ENCODE results near the gene ZNF333. TPM values are rescaled to one million over a fixed set of nuclear protein-coding genes. Genes with fewer than 3 reads are reported as not detected.

Gene ZNF333
- total RNA-seq, 1 donor from 2014 or later: 39.3 TPM

DNA sequence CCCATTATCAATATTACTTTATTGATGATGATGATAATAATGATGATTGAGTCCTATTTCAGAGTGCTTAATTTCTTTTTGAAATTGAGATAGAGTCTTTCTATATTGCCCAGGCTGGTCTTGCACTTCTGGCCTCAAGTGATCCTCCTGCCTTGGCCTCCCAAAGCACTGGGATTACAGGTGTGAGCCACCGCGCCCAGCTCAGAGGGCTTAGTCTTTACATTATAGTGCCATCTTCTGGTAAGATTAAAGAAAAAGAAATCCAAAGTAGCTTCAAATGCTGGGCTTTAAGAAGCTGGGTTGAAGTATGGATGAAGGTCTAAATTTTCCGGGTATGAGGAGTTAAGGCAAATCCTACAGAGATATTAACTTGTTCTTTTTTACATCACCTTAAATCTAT lies 3.4 kb upstream of the ZNF333 start:
- DNase-seq (ENCODE audit: low spot score) (no peak), ATAC-seq (no peak)
- intact Hi-C loops (cut with DNase I): no loop called here

- intact Hi-C loops (cut with DNase I): no loop called here
- ATAC-seq: no peak
- DNase-seq (ENCODE audit: low spot score): no peak
These were observed 4.9 kb downstream of the ZNF333 start for GRCh38 chr19:14694641-14695266.

- no peak for DNase-seq (ENCODE audit: low spot score)
- no peak for ATAC-seq
- intact Hi-C loops (cut with DNase I): no loop called here
These were observed 5.6 kb downstream of the ZNF333 start for GRCh38 chr19:14695471-14695870.

DNA sequence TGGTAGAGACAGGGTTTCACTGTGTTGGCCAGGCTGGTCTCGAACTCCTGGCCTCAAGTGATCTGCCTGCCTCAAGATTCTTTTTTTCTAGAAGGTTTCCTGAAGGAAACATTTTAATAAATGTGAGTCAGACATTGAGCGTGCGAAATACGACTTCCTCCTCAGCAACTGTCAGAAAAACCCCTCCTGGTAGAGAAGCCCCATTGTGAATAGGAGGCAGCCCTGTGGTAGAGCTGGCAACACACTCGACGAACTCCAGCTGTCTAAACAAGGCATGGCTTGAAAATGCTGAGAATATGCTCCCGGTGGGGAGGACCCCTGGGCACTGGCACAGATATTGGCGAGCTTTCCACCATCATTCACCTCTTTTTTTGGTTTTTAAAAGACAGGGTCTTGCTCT lies 9.8 kb downstream of the ZNF333 start:
- intact Hi-C loops (cut with DNase I): no loop called here
- ATAC-seq: no peak
- DNase-seq (ENCODE audit: low spot score): no peak

GRCh38 chr19:14700711-14701375 lies 11.0 kb downstream of the ZNF333 start:
- ATAC-seq: no peak
- DNase-seq (ENCODE audit: low spot score): no peak
- intact Hi-C loops (cut with DNase I): no loop called here

- intact Hi-C loops (cut with DNase I): no loop called here
- DNase-seq (ENCODE audit: low spot score): no peak
- ATAC-seq: no peak
These were observed 14.0 kb downstream of the ZNF333 start for GRCh38 chr19:14703833-14704232.

- DNase-seq (ENCODE audit: low spot score) (no peak), ATAC-seq (no peak)
- intact Hi-C loops (cut with DNase I): no loop called here
These were observed 14.6 kb downstream of the ZNF333 start for GRCh38 chr19:14704450-14704849.

- no peak for ATAC-seq
- no peak for DNase-seq (ENCODE audit: low spot score)
- intact Hi-C loops (cut with DNase I): no loop called here
These were observed 26.0 kb downstream of the ZNF333 start for GRCh38 chr19:14715841-14716240.

- intact Hi-C loops (cut with DNase I): no loop called here
- no peak for ATAC-seq
- no peak for DNase-seq (ENCODE audit: low spot score)
These were observed 28.8 kb downstream of the ZNF333 start for GRCh38 chr19:14718522-14719116.

DNA sequence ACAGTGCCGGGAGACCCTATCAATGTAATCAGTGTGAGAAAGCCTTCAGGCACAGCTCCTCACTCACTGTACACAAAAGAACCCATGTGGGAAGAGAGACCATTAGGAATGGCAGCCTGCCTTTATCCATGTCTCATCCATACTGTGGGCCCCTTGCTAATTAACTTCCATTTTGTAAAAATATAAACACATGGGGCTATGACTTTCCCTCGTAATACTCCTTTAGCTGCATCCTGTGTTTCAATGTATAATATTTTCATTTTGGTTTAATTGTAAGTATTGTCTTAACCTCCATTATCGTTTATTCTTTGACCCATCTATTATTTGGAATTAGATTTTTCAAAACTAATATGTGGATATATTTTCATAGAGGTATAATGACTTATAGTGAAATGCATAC lies 29.3 kb downstream of the ZNF333 start:
- DNase-seq (ENCODE audit: low spot score) (no peak), ATAC-seq (no peak)
- intact Hi-C loops (cut with DNase I): no loop called here

- DNase-seq (ENCODE audit: low spot score) (no peak), ATAC-seq (no peak)
- intact Hi-C loops (cut with DNase I): no loop called here
These were observed 32.3 kb downstream of the ZNF333 start for GRCh38 chr19:14722127-14722526.

DNA sequence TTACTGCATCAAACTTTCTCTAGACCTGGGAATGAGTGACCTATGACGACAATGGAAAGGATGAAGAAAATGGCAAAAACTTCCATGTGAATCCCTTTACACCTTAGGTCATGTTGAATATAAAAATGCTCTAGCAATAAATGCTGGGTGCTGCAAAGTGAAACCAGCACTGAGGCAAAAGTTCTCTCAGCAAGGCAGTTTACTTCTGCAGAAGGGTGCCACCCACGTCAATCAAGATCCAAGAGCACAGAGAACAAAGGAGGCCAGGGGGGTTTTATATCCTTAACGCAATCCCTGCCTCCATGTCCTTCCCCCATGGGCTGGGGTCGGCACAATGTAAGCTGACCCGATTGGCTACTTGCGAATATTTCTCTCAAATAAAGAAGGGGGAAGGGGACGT lies 38.7 kb downstream of the ZNF333 start:
- intact Hi-C loops (cut with DNase I): no loop called here
- no peak for ATAC-seq
- DNase-seq (ENCODE audit: low spot score): no peak

- DNase-seq (ENCODE audit: low spot score): no peak
- no peak for ATAC-seq
- intact Hi-C loops (cut with DNase I): no loop called here
These were observed 41.4 kb downstream of the ZNF333 start for GRCh38 chr19:14731200-14731599.

GRCh38 chr19:14732510-14732909 lies 42.7 kb downstream of the ZNF333 start:
- intact Hi-C loops (cut with DNase I): no loop called here
- ATAC-seq (no peak), DNase-seq (ENCODE audit: low spot score) (no peak)

GRCh38 chr19:14733574-14733973 lies 43.7 kb downstream of the ZNF333 start:
- ATAC-seq (no peak), DNase-seq (ENCODE audit: low spot score) (no peak)
- intact Hi-C loops (cut with DNase I): no loop called here

GRCh38 chr19:14735915-14736314 lies 46.1 kb downstream of the ZNF333 start:
- no peak for DNase-seq (ENCODE audit: low spot score)
- ATAC-seq: no peak
- intact Hi-C loops (cut with DNase I): no loop called here

- ATAC-seq (no peak), DNase-seq (ENCODE audit: low spot score) (no peak)
- intact Hi-C loops (cut with DNase I): no loop called here
These were observed 57.0 kb downstream of the ZNF333 start for GRCh38 chr19:14746886-14747285.

GRCh38 chr19:14748601-14749000 lies 58.8 kb downstream of the ZNF333 start:
- no peak for DNase-seq (ENCODE audit: low spot score)
- ATAC-seq: no peak
- intact Hi-C loops (cut with DNase I): no loop called here

DNA sequence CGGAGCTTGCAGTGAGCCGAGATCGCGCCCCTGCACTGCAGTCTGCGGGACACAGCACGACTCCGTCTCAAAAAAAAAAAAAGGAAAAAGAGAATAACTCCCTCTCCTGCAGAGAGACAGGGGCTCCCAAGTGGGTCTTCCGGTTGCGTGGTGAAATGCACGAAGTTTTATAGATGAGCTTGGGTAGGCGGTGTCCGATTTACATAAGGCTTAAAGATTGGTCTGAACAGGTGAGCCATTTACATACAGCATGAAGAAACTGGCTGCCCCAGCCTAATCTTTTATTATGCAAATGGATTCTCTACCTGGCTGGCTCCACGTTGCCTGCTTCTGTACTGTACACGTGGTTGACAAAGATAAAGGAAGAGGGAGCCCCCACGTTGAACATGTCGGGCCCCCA lies 69.0 kb downstream of the ZNF333 start:
- DNase-seq (ENCODE audit: low spot score): no peak
- intact Hi-C loops (cut with DNase I): no loop called here
- ATAC-seq: no peak

DNA sequence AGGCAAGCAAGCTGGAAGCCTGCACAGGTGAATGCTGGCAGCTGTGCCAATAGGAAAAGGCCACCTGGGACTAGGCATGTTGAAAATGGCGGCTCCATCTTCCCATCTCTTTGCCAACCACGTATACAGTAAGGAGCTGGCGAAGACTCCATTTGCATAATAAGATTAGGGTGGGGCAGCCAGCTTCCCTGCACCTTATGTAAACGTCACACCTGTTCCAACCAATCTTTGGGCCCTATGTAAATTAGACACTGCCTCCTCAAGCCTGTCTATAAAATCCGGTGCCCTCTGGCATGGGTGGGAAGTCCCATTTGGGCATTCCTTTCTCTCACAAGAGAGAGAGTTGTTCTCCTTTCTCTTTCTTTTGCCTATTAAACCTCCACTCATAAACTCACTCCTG lies 71.8 kb downstream of the ZNF333 start:
- no peak for ATAC-seq
- intact Hi-C loops (cut with DNase I): no loop called here
- DNase-seq (ENCODE audit: low spot score): no peak

DNA sequence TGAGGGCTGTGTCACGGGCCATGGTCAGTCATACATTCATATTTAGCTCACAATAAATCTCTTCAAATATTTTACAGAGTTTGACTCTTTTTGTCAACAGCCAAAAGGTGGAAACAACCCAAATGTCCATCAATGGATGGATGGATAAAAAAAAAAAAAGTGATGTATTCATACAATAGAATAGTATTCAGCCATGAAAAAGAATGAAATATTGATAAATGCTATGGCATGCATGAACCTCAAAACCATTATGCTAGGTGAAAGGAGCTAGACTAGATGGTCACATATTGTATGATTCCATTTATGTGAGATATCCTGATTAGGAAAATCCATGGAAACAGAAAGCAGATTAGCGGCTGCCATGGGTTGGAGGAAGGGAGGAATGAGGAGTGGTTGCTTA lies 72.3 kb downstream of the ZNF333 start:
- DNase-seq (ENCODE audit: low spot score) (no peak), ATAC-seq (no peak)
- intact Hi-C loops (cut with DNase I): no loop called here
